Stimulated activated naive CD8-positive, alpha-beta T cell treated with anti-CD3 and anti-CD28 coated beads, Interleukin-15, Interleukin-2, amounts not matched to agents 100 U/mL and 50 U/mL, for 24 hours (primary cell): ENCODE results near the gene SGMS1.
A peak's percentile ranks its signal among the peaks of the same experiment; 100 is the strongest.

Experiments
- ATAC-seq: fragments of 150-1000 bp; cut with Tn5 transposase; one replicate; pipeline ENCODE4 v1.10.0; 2021
- DNase-seq: peaks from one replicate; pipeline ENCODE4 v3.0.0; 2021

SGMS1 gene

DNA sequence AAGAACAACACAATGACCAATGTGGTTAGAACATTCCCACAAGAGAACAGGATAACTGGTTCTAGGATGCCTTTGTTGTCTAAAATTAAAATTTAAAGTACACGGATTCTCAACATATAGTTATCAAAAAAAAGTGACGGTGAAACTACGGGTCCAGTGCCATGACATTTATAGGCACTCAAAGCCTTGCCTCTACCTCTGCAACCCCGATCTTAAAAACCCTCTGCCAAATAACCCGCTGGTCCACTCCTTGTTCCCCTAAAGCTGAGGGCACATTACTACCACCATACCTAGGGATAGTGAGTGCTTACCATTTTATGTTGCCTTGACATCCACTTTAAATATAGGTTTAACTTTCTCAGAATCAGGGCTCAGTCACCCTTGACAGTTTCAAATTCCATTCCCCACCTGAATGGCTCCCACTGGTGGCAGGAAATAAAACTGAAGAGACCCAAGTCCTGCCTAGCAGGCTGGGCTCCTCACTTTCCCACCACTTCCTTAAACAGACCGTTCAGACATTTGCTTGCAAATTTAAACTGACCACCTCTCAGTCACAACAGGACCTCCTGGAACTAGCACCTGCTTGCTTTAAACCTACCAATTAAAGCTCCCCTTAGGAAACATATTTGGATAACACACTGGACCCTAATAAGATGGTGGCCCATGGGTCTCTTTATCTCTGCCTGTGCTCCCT, 202.6 kb downstream of the SGMS1 start:
- ATAC-seq (peak; percentile 43), DNase-seq (peak; percentile 28)

DNA sequence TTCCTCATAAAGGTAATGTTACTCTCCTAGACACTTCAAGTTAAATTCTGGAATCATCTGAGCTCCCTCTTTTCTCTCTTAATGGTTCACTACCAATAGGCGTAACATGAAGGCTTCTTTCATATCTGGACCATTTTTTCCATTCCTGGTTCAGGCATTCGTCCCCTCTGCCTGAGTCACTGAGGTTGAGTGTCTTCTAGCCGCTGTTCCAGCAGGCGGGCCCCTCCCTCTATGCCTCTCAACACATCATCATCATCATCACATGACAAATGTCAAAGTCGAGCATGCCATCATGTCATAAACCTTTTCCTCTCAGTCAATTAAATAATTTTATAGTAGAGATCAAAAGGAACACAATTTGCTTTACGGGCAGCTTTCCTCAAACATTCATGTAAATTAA, 203.6 kb downstream of the SGMS1 start:
- peak; percentile 10 for DNase-seq
- peak; percentile 35 for ATAC-seq

DNA sequence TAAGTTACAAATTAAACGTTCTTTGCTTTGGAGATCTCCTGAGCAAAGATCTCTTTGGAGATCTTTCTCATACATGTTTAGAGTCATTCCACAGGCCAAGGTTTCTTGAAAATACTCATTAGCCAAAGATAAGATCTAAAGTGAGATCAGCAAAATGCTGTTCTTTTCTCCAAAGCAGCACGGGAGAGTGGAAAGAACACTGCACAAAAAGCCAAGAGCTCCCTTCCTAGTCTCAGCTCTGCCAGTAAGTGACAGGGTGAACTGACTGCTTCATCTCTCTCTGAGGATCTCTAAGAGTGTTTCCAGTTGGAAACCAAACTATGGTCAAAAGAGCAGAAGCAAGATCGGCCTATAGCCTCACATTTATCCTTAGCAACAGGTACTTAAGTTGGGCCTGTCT, 204.0 kb downstream of the SGMS1 start:
- no peak for ATAC-seq
- no peak for DNase-seq

DNA sequence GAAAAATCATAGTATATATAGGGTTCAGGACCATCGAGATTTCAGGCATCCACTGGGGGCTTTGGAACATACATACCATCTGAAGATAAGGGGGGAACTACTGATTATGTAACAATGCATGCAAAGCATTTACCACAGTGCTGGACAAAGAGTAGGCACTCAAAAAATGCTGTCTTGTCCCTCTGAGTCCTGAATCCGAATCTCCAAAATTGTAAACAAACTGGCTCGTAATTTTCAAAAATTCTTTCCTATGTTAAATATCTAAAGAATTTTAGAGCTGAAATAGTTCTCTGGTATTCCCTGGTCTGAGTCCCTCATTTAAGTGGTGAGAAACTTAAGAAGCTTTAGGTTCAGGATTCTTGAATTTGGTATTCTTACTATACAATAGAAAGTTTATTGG, 204.7 kb downstream of the SGMS1 start:
- DNase-seq: no peak
- no peak for ATAC-seq

DNA sequence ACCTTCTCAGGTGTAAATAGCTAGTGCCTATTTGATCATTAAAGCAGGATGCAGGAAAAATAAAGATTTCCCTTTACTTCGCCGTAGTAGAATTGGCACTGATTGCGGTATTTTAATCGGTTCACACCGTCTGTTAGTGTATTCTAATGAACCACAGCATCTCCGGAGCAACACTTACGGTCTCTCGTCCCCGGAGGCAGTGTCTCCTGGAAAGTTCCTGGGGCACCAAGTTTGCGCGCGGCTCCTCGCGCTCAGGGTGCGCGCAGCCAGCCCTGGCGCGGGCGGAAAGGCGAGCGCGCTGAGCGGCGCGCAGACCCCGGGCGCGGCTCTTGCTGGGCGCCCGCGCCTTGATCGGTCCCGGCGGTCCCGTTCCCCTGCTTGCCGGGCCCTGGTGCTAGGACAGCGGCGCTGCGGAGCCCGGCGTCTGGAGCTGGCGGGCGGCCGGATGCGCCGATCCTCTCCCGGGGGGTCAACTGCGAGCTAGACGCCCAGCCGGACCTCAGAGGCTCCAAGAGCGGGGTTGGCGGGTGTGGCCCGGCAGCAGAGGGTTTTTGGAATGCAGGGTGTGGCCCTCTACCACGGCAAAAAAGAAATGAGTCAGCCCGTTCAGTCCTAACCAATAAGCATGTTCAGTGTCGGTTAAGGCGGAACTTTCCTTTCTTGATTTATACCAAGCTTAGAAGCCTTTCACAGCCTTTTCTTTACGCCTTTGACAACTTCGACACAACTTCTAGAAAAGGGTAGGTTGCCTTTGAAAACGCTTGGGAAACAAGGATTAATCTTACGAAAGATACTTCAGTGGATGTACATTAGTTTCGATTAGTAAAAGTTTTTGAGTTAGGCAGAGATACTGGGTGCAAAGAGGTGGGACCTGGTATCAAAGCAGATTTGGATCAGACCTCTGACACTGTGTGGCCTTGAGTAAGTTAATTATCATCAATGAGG, 205.6 kb downstream of the SGMS1 start:
- ATAC-seq: peak; percentile 88
- DNase-seq: peak; percentile 54

DNA sequence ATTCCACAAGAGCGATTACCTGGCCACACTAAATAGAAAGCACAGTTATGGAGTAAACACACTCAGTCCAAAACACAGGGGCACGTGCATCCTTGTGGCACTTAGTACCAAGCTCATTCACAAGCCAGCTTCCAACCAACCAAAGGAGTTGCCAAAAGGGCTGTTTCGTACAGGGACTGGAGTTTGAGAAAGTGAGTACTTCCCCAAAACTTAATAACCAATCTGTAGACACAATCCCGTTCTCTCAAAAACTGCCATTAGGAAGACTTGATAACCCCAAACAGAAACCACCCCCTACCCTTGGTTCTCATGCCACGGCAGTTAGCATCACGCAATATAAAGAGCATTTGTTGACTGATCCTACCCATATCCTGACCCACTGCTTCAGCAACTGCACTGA, 206.3 kb downstream of the SGMS1 start:
- DNase-seq (no peak), ATAC-seq (peak; percentile 4)

DNA sequence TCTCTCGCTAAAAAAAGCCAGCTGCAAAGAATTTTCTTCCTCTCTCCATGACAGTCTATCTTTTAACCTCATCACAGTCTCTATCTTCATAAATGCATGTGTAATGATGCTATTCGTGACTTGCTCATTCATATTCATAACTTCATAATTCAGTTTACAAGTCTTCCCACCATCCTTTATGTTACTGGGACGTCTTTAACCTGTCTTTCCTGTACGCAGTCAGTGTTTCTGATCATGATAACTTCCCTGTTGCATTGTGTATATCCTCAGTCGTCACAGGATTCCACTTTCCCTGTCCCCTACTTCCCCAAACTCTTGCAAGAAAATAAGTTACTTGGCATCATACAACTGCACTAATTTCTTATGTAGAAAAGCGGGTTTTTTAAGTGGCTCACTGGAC, 206.9 kb downstream of the SGMS1 start:
- DNase-seq: no peak
- no peak for ATAC-seq

DNA sequence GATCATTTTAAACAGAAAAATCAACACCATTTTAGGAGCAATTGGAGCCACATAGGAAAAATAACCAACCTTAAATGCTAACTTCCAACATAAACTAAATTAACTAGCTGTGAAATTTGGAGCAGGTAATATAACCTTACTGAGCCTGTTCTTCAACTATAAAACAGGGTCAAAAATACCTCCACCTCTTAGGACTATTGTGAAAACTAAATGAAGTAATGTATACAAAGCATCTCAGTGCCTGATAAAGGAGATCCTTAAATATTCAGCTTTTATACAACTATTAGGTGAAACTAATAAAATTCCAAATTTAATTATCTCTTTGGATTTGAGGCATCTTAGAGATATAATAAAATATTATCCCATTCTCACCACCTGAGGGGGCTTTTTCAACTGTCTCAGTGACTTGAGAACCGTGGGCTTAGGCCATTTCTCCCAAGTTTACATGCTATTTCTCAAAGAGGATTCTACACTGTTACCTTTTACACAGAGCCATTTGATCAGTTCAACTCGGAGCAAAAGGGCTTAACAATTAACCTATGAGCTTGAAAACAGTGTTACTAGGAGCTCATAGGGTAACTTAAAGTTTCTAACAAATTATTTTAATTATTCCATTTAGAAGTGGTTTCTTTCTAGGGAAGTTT, 207.5 kb downstream of the SGMS1 start:
- ATAC-seq: no peak
- DNase-seq: no peak

DNA sequence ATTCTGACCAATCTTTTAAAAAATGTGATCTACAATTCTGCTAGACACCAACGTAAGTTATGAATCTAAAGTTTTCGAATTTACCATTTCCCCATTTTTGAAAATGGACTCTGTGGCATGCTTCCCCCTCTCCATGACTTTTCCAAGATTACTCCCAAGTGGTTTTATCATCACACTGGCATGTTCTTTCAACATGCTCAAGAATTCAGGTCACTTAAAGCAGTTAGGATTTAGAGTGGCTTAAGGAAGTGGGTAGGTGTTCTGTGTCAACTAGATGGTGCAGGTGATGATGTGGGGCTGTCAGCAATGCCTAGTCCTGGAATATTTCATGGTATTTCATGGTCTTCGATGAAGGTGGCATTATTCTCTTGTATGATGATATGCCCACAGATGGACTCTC, 208.5 kb downstream of the SGMS1 start:
- no peak for DNase-seq

DNA sequence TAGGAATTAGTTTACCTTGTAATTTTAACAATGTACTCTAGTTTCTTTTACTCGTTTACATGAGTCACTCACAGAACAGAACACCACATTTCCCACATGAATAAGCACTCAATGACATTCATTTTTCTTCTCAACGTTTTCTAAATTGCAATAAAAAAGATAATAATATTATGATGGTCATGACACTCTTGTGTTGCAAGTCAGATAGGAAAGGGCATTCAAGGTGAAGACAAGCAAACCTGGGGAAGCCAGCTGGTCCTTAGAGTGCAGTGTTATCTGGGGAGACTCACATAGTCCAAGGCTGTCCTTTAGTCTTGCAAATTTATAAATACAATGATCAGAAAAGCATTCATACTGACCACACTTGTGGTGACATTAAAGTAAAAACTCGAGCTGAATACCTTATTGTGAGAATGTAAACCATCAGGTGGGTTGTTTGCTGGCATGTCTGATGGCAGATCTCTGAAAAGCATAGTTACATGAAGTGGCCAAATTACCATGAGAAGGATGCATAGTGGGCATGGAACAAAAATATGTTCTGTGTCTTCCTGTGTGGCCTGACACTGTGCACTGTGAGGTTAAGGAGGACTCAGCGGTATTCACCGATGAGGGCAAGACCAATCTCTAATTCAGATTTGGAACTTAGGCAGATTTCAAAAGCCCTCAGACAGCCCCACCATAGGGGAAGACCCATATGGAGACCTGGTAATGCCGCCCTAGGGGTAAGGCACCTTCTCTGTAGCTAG, 213.5 kb downstream of the SGMS1 start:
- ATAC-seq: peak; percentile 40
- no peak for DNase-seq

More for the DNA sequence above, 208.5 kb downstream of the SGMS1 start:
- no peak for ATAC-seq

DNA sequence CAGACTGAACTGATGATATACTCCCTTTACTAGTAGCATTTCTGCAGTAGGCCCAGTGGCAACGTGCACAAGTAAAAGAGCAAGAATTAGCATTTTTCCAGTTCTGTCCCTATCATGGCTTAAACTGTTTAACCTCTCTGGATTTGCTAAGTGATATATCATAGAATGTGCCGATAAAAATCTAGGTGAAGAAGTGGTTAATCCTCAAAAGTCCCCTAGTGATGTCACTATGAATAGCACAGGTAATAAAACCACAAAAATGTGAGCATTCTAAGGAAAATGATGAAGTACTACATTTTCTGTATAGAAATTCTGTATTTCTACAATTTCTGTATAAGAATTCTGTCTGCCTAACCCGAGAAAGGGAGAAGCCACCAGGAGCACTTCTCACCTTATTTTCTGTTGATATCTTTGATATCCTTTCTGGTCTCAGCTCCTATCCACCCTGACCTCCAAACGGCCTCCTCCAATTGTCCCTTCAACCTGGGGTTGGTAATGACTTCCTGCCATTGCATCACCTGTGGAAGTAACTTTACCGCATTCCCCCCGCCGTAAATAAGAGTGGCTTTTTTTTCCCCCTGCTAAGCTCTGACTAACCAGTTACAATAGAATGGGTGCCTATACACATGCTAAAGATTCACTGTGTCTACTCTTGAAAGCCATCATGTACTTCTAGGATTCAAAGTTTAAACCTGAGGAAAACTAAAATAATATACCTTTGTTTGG, 216.5 kb downstream of the SGMS1 start:
- DNase-seq: no peak
- ATAC-seq: no peak

DNA sequence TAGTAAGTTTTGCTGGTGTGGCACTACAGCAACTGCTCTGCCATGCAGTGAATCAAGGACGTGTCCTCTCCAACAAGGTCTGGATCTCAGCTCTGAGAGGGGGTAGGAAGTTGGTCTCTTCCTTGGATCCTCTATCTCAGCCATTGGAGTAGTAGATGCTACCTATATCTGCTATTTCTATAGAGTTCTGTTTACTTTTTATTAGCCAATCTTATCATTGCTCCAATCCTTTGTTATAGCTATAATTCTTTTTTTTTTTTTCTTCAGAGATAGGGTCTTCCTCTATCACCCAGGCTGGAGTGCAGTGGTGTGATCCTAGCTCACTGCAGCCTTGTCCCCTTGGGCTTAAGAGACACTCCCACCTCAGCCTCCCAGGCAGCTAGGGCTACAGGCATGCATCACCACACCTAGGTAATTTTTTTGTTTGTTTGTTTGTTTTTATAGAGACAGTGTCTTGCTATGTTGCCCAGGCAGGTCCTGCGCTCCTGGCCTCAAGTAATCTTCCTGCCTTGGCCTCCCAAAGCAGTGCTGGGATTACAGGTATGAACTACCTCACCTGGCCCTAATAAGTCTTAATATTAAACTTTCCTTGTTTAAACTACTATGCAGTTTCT, 217.2 kb downstream of the SGMS1 start:
- DNase-seq: no peak
- no peak for ATAC-seq

DNA sequence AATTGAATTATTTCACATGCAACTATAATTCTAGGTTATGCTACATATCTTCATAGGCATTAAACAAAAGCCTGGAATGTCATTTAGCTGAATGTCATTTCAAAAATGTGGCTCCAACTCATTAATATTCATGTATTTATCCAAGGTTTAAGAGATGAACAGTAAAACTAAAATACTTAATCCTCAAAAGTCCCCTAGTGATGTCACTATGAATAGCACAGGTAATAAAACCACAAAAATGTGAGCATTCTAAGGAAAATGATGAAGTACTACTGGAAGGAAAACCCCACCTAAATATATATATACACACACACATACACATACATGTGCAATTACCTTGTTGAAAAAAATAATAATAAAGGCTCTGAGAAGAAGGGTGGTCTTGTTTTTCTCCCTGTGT, 218.0 kb downstream of the SGMS1 start:
- ATAC-seq (no peak), DNase-seq (no peak)

DNA sequence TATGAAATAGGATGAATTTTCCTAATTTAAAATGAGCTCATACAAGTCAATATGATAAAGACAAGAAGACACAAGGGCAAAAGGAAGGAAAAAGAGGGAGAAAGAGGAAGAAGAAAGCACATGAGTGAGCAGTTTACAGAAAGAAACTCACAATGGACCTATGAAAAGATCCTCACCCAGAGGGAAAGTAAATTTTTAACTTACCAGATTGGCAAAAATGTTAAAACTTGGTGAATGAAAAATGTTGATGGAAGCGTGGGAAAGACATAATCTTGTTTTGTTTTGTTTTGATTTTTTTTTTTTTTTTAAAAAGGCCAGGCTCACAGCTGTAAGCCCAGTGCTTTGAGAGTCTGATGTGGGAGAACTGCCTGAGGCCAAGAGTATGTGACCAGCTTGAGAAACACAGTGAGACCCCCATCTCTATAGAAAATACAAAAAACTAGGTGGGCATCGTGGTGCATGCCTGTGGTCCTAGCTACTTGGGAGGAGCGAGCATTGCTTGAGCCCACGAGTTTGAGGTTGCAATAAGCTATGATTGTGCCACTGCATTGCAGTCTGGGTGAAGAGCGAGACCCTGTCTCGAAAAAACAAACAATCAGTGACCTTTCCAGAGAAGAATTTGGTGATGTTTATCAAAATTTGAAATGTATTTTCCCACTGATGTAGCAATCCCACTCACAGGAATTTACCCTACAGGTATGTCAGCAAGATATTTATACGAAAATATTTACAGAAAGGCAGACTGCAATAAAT, 219.6 kb downstream of the SGMS1 start:
- no peak for ATAC-seq
- DNase-seq: no peak

DNA sequence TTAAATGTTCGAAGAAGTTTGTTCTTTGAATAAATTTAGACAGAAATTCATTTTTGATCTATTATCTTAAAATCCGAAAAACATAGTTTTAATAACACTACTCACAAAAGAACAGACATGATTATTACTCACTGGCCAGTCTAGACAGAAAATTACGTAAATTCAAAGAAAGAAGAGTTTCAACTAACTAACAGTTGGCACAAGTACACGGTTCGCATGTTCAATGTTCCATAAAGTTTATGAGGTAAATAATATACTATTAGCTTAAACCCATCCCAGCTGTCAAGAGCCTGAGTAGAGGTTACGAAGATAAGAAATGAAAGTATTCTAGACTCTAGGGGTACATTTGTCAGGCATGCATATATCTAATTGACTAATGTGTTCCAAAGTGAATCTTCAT, 220.7 kb downstream of the SGMS1 start:
- DNase-seq (no peak), ATAC-seq (no peak)

DNA sequence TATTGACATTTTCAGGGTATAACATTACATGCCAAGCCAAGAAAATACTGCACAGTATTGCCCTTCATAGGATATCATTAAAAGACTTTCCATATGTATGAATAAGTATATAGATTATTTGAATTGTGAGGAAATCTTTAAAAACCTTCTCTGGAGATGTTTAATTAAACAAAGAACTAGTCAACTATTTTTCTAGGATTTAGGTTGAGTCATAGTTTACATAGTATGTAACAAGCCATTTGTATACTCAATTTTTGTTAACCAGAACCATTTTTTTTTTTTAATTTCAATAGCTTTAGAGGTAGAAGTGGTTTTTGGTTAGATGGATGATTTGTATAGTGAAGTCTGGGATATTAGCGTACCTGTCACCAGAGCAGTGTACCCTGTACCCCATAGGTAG, 221.3 kb downstream of the SGMS1 start:
- DNase-seq (no peak), ATAC-seq (no peak)

DNA sequence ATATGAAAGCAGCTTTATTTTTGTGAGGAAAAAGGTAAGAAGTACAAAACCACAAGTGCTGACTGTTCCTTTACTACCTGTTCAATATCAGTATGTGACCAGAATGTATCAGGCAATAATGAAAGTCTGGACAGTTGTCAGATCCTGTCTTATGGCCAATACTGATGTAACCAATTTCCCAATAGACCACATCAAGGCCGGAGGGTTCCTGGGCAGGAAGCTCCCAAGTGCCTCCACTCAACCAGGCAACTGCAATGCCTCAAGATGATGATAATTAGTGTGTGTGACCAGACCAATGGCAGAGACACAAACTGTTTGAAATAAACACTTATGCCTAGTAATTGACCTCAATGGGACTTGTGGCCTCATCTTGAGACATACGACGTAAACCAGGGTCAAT, 223.1 kb downstream of the SGMS1 start:
- DNase-seq (no peak), ATAC-seq (no peak)

DNA sequence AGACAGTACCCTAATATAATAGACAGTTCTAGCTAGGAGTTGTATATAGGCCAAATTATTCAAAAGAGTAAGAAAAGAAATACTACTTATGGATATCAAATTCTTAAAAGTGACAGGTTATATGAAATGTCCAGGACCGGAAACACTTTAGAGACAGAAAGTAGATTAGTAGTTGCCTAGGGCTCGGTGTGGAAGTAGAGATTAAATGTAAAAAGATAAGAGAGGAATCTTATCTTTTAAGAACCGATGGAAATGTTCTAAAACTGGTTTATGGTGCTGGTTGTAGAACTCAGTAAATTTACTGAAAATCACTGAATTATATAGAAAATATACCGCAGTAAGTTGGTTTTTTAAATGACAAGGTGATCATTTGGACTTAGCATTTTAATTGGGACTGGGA, 224.9 kb downstream of the SGMS1 start:
- DNase-seq (no peak), ATAC-seq (no peak)

DNA sequence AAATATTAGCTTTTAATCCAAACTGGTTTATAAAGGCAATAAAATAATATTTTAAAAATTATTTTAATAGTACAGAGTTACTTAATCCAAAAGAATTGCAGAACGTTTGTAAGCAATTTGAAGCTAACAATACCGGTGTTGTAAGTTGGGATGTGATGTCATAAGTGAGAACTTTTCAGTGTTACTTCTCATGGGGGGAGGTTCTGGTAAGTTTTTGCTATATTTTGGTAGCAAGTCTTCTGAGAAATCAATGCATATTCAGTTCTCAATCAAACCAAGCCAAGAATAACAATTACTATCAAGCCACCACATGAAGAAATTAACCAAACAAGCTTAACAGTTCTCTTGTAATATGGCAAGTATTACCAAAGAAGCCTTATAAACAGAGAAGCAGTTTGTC, 225.4 kb downstream of the SGMS1 start:
- DNase-seq: no peak
- ATAC-seq: no peak
